GM20431 (cell line): ENCODE results near the gene RGS18.
"Not testable (repeated sequence)": the region's sequence is repeated elsewhere in the genome, so short reads cannot be mapped to it uniquely, and the experiment has no call there.

Experiments
- in situ Hi-C: fragments of 300-500 bp; cut with MseI, MboI; formaldehyde crosslinking; loops from one replicate; pipeline ENCODE4 v1.15.0; 2020; ENCODE audit warnings: low sequenced_read_pairs; ENCODE audit not compliant: unreplicated experiment

Gene RGS18

DNA sequence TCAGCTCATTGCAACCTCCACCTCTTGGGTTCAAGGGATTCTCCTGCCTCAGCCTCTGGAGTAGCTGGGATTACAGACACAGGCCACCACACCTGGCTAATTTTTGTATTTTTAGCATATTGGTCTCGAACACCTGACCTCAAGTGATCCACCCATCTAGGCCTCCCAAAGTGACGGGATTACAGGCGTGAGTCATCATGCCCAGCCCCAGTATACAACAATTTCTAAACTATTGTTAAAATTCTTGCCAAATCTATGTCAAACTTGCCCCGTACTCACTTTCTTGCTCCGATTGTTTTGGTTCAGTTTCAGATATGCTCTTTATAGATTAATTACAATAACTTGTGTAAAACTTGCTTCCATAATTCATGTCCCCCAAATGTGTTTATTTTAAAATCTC, 4.1 kb downstream of the RGS18 start:
- in situ Hi-C loops, result no loop called here

DNA sequence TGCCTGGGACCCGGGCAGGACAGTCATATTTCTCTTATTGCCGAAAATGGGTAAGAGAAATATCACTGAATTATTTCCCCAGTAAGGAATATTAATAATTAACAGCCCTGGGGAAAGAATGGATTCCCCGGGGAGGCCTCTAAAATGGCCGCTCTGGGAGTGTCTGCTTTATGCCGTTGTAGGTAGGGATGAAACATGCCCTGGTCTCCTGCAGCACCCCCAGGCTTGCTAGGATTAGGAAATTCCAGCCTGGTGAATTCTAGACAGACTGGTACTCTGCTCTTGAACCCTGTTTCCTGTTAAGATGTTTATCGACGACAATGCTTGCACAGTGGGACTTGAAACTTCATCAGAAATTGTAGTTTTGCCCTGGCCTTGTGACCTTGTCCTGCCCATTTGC, 6.7 kb downstream of the RGS18 start:
- in situ Hi-C loops, result not testable (repeated sequence)

DNA sequence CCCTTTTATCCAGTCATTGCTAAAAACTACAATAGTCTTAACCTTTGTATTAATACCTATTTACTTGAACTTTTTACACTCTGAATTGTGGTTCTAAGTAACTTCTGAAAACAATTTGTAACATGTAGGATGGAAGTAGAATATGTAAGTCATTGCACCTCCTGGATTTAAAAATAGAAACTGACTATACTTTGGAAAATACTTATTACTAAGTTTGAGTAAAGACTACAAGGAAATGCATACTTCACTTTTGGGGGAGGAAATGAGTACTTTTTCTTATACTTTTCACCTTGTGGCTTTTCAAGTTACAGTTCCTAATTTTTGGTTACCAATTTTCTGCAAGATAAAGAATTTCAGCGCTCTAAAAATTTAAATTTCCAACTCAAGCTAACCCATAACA, 8.7 kb downstream of the RGS18 start:
- in situ Hi-C loops, result no loop called here

DNA sequence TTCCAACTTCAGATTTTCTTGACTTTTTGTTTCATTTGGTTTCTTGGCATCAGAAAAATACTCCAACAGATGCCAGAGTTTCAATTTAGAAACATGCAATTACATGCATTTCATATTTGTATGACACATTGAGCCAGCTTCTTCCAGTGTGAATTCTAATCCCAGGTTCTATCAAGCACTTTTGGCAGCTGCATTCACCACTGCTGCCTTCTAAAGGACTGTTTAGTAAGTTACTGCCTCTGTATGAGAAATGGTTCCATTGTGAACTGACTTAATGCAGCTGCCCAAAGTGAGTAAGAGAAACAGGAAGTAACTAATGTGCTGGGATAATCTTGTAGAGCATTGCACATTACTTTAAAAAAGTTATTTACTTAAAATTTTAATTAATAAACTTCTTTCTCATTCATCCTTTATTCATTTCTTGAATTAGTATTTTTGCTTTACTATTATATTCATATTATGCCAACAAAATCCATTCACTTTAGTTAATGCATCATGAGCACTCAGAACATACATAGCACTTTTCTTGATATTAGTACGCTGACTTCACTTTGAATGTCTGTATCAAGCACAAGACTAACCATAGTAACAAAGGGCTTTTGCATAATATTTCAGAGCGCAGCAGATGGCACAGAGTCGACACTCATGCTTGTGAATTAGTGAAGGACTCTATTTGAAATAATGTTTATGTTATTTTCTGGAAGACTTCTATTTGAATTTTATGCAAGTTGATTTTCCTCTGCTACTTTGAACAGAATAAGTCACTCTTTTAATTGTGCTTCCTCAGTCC, 9.8 kb downstream of the RGS18 start:
- in situ Hi-C loops, result no loop called here

DNA sequence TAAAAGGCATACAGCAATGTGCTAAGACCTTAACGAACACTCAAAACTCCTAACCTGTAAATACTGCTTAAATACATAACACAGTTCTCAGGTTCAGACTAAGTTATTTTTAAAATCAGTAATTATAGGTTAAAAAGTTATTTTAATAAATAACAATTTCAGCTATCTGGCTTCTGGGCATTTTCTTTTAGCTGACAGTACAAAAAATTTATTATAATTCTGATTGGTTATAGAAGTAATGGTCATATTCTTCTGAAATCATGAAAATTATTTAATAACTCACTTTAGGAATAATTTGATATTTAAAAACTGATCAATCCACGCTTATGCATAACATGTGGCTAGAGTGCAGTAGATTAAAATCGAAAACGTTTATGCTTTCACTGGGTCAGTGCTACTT, 10.7 kb downstream of the RGS18 start:
- in situ Hi-C loops, result no loop called here

DNA sequence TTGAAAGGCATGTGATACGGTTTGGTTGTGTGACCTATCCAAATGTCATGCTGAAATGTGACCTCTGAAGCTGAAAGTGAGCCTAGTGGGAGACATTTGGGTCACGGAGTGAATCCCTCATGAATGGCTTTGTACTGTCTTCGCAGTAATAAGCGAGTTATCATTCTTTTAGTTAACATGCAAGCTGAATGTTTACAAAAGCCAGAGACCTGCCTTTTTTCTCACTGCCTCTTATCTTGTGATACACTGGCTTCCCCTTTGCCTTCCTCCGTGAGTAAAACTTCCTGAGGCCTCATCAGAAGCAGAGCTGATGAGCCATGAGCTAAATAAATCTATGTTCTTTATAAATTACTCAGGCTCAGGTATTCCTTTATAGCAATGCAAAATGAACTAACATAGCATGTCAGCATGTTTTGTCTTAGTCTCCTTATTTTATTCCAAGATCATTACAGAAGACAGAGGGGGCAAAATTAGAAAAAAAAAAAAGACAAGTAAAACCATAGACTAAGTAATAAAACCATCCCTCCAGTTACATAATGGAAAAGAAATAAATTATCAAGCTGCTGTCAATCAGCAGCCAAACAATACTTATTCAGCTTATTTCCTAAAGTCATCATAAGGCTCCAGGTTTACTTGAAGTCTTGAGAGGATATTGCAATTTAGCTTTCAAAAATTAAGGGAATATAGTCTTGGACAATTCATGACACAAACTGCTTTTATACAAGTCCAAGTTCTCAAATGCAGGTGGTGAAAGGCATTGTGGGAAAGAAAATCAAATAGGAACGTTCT, 12.1 kb downstream of the RGS18 start:
- in situ Hi-C loops, result no loop called here

DNA sequence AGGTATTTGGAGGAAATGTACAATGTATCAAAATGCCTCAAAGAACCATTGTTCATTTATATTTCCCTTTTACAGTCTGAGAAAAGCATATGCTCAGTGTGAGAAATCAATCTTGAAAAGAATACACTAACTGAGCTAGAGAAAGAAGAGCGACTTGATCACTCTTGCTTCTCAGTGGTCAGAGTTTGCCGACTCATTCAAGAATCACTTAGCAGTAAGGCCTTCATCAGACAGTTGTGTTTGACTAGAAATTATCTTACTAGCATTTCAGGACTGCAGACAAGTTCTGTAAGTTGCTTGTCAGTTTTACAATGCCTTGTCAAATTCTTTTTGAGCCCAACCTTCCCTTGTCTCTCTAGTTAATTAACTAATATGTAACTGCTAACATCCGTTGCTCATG, 12.9 kb downstream of the RGS18 start:
- in situ Hi-C loops, result no loop called here

DNA sequence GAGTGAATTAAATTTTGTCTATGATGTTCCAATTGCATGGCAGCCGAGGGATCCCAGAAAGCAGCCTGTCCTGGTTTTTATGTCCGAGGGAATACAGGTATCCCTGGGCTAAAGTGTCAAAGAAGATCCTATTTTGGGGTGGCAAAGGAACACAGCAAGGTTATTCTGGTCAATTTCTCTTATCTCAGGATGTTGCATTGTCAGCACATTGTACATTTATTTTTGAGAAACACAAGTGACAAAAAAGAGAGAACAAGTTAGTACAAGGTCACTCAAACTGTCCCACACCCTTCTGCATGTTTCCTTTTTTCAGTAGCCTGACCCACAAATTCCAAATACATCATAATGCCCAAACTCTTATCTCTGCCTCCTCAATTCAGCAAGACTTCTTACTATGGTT, 17.7 kb downstream of the RGS18 start:
- in situ Hi-C loops, result no loop called here

DNA sequence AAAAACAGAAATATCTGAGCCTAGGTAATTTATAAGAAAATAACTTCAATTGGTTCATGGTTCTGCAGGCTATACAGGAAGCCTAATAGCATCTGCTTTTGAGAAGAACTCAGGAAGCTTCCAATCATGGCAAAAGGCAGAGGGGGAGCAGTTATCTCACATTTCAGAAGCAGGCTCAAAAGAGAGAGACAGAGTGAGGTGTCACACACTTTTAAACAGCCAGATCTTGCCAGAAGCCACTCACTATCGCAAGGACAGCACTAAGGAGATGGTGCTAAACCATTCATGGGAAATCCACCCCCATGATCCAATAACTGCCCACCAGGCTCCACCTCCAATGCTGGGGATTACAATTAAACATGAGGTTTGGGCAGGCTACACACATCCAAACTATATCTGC, 25.5 kb downstream of the RGS18 start:
- in situ Hi-C loops, result no loop called here

DNA sequence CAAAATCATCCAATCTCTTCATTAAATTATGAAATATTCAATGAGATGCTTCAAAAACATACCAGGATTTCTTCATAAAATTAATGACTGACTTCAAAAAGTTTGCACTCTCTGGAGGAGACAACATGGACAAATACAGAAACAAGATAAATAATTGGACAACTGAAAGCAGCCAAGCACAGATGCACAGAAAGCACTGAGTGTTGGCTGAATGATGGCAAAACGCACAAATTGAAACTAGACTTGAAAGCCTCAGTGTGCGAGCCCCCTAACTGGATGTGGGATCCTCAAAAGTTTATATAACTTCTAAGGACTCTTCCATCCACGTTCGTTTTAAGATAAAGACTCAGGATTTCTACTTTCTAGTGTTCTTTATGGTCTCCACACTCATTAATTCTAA, 27.9 kb downstream of the RGS18 start:
- in situ Hi-C loops, result no loop called here

DNA sequence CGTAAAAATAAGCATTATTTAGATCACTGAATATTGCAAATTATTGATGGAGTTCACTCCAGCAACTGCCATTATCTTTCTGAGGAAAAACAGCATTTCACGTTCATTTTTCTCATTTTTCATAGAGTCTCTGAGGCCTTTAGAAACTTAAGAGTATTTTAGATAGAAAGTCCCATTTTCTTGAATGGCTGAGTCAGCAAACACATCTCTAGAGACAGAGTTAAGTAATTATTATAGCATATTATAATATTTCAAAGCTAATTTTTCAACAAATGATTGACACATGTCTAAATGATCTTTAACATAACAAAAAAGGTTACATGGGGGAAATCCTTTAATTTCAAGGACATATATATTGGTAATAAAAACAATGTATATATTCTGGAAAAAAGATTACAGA, 31.8 kb downstream of the RGS18 start:
- in situ Hi-C loops, result no loop called here

DNA sequence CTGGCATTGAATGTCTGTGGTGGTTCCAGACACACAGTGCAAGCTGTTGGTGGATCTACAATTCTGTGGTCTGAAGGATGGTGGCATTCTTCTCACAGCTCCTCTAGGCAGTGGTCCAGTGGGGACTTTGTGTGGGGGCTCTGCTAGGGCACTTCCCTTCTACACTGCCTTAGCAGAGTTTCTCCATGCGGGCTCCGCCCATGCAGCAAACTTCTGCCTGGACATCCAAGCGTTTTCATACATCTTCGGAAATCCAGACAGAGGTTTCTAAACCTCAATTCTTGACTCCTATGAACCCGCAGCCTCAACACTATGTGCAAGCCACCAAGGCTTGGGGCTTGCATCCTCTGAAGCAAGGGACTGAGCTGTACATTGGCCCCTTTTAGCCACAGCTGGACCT, 43.0 kb downstream of the RGS18 start:
- in situ Hi-C loops, result no loop called here

DNA sequence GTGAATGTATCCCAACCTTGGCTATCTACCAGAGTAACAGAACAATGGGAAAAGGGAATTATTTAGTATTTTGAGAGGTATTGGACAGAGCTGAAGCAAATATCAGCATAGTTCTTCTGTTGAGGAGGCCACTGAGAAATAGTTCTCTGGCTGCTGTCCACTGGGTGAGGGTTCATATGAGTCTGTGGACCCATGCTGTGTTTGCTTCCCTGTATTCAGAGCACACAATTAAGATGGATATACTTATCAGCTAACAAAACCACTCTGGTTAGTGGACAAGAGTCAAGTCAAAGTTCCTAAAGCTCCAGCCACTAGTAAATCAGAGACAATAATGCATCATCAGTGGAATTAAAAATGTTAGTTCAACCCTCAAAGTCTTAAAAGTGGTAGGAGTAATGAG, 66.1 kb downstream of the RGS18 start:
- in situ Hi-C loops, result no loop called here

DNA sequence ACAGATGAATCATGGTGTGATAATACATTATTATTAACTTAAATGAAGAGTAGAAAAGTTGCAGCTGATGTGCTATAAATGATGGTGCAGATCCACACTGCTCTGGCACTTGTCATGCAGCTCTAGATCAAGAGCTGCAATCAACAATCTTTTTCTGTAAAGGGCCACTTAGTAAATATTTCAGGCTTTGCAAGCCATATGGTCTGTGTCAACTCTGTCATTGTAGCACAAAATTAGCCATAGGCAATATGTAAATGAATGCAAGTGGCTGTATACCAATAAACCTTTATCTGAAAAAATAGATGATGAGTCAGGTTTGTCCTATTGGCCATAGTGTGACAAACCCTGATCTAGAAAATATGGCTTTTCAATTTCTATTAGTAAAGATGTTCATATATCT, 66.6 kb downstream of the RGS18 start:
- in situ Hi-C loops, result no loop called here

DNA sequence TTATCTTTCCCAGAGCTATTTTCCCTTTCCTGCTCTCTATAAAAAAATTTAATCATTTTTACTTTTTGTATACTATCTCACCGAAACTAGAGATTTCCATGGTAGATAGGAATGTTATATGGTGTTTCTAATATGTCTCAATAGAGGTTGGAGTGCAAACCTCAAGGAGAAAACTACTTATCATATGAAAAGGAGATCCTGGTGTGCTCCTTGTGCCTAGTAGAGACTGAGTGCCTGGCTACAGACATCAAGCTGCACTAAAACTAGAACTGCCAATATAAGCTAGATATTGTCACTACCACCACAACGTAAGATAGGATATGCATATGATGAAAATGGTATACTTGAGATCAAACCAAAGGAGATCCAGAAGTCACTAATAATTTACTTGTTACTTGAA, 67.0 kb downstream of the RGS18 start:
- in situ Hi-C loops, result no loop called here

DNA sequence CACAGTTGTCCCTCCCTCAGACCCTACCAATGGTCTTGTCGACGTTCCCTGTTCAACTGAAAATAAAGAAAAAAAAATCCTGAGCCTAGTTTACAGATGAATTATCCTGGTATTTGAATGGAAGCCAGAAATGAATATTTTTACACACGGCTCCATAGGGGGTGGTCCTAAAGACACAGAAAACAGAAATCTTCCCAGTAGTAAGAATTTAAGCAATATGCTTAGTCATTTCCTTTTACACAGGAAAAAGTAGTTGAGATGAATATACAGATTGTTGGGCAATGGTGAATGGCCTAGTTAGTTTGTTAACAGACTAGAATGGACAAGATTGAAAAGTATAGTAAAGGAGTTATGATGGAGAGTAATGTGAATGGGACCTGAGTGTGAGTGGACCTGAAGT, 67.4 kb downstream of the RGS18 start:
- in situ Hi-C loops, result no loop called here

DNA sequence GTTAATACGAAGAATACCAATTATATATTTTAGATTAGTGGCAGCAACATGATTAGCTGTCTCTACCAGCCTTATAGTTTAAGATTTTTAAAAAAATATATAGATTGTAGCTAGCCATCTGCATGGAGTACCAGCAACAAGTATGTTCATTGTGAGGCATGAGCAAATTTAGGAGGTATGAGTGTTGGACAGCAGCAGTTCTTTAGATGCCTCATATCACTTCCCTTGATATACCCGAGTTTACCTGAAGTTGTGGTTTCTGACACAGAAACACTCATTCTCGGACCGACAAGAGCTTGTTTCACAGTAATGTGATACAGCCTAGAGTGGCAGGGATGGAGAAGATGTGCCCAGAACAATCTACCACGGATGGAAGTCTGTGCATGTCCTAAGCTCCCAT, 69.1 kb downstream of the RGS18 start:
- in situ Hi-C loops, result no loop called here

DNA sequence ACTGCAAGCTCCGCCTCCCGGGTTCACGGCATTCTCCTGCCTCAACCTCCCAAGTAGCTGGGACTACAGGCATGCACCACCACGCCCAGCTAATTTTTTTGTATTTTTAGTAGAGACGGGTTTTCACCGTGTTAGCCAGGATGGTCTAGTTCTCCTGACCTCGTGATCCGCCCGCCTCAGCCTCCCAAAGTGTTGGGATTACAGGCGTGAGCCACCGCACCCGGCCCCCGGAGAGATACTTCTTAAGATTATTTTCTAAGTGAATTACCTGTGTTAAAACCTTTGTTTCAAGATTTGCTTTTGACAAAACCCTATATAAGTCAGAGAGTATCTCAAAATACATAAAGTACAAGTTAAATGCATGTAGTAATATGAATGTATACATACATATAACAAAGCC, 69.7 kb downstream of the RGS18 start:
- in situ Hi-C loops, result not testable (repeated sequence)

DNA sequence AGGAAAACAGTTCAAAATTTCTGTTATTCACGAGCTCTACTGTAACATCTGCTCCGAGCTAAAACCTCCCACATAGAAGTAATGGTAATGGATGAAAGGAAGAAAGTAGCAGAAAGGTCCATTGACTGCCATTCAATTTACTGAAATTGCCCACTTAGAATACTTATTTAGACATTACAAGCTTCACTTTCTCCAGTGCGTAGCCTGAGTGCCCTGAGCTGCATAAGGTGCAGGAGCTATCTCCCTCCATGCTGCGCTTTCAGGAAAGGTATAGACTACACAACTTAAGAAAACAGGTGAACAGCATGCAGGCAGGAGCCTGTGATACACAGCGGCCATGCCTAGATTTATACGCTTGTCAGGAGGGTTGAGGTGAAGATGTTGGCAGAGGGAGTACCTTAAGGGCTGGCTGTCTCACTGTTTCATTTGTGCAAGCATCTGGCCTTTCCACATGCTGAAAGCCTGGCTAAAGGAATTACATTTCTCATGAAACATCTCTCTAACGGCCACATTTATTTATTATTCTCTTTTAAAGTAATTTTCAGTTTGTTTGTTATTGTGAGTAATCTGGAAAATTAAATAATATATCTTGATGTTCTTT, 74.7 kb downstream of the RGS18 start:
- in situ Hi-C loops, result no loop called here

DNA sequence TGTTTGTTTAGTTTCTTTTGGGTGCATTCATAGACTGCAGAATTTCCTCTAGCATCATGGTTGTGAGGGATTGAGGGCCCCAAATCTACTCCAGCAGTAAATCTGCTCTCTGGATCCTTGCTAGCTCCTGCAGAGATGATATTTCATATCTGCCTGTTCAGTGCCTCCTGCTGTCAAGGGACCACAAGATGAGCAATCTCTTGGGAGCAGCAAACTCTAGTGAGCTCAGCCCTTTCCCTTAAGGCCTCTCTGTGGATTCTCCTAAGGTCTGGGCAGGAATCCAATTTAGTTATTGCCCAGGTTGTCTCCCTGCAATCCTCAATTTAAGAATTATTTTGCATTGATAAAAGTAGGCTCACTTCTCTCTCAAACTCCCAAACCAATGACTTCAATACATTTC, 76.9 kb downstream of the RGS18 start:
- in situ Hi-C loops, result no loop called here
